ENCODE measurements around the gene CD3E. TPM values are rescaled to one million over a fixed set of nuclear protein-coding genes. Genes with fewer than 3 reads are reported as not detected.

The CD3E gene
- total and polyA plus RNA-seq, 2 of the 13 experiments (the other 11 are each of a cell fraction or from before 2014, with no cell fraction given) = not detected

- TF ChIP-seq AFF4 (CRISPR knock-in tag; IDR thresholded peaks at IDR 0.05) = no peak
These were observed 30.3 kb upstream of the CD3E start (continued) for GRCh38 chr11:118274186-118274585.

- in situ Hi-C loops (cut with HindIII; ENCODE audit: extremely low pct_ligation_motif_present, low pct_unique_long_range_greater_than_20kb) (no loop called here), intact Hi-C loops (cut with micrococcal nuclease; ENCODE audit: unreplicated experiment) (no loop called here)
- no peaks in the 10 kb centered on the region for H3K9me3 ChIP-seq (ENCODE audit: low read length)
- H3K4me2 ChIP-seq (ENCODE audit: low read depth, low read length) = no peak overlapping the region
- TF ChIP-seq ZNF136 (CRISPR knock-in tag; IDR thresholded peaks at IDR 0.05; ENCODE audit: low read depth) = no peak
- TF ChIP-seq PHB2 (IDR thresholded peaks at IDR 0.05; ENCODE audit: partially characterized antibody) = no peak
- no peak for TF ChIP-seq ZFP41 (CRISPR knock-in tag; IDR thresholded peaks at IDR 0.05; ENCODE audit: borderline replicate concordance)
- TF ChIP-seq TEF (CRISPR knock-in tag; IDR thresholded peaks at IDR 0.05) = no peak
- no peak for TF ChIP-seq IKZF5 (CRISPR knock-in tag; IDR thresholded peaks at IDR 0.05)
- TF ChIP-seq SP1 (IDR thresholded peaks at IDR 0.05) = no peak
- no peak for TF ChIP-seq SP1 (CRISPR knock-in tag; IDR thresholded peaks at IDR 0.05)
- TF ChIP-seq STAT5B (CRISPR knock-in tag; IDR thresholded peaks at IDR 0.05) = no peak
- no peak for TF ChIP-seq ZFY (CRISPR knock-in tag; IDR thresholded peaks at IDR 0.05)
- H3K27ac ChIP-seq (ENCODE audit: extremely low read length, insufficient read depth, low read length) = no peak overlapping the region
- POLR2A ChIA-PET = no interaction called here
- 56% methylated on average over 4 of the region's 4 CpGs for WGBS (ENCODE audit: low lambda C conversion rate)
- no peaks in the 10 kb centered on the region for H3K36me3 ChIP-seq (replicated peaks in 1 of 2; ENCODE audit: control insufficient read depth in 1 of 2, insufficient read depth in 2 of 2, low read length in 2 of 2)
- H3K79me2 ChIP-seq (ENCODE audit: insufficient read depth, low read length) = no peaks in the 10 kb centered on the region
- H3K9ac ChIP-seq (ENCODE audit: insufficient read depth, low read depth, low read length) = no peak overlapping the region
- no peaks in the 10 kb centered on the region for H4K20me1 ChIP-seq (ENCODE audit: insufficient read depth, low read length)
- CTCF ChIA-PET (ENCODE audit: low intra/inter-chr PET ratio, low total read pairs) = no interaction called here
- no peak overlapping the region for H2AFZ ChIP-seq (ENCODE audit: low read length)
- no peaks in the 10 kb centered on the region; a peak in 1 of 5 replicates for H3K27me3 ChIP-seq (ENCODE audit: control insufficient read depth in 1 of 2, insufficient read depth in 2 of 2, low read length in 2 of 2)
- peaks cover 16% of the 10 kb centered on the region for H3K4me1 ChIP-seq (ENCODE audit: insufficient read depth, low read length)
- no peak overlapping the region for H3K4me3 ChIP-seq (replicated peaks in 1 of 3; ENCODE audit: insufficient read depth in 1 of 3, low read depth in 2 of 3, low read length in 3 of 3)
- DNase-seq (ENCODE audit: low spot score) (no peak), ATAC-seq (no peak), FAIRE-seq (no peak)
- BruUV-seq (replicated peaks) = no TSS peak
These were observed 29.4 kb upstream of the CD3E start for GRCh38 chr11:118275176-118275575.
